NCI-H146 (cell line): ENCODE measurements around the gene MGRN1.

ENCODE experiments used
- DNase-seq: peaks from one replicate; lab custom pipeline; 2025; lab: John Stamatoyannopoulos, UW

The MGRN1 gene

DNA sequence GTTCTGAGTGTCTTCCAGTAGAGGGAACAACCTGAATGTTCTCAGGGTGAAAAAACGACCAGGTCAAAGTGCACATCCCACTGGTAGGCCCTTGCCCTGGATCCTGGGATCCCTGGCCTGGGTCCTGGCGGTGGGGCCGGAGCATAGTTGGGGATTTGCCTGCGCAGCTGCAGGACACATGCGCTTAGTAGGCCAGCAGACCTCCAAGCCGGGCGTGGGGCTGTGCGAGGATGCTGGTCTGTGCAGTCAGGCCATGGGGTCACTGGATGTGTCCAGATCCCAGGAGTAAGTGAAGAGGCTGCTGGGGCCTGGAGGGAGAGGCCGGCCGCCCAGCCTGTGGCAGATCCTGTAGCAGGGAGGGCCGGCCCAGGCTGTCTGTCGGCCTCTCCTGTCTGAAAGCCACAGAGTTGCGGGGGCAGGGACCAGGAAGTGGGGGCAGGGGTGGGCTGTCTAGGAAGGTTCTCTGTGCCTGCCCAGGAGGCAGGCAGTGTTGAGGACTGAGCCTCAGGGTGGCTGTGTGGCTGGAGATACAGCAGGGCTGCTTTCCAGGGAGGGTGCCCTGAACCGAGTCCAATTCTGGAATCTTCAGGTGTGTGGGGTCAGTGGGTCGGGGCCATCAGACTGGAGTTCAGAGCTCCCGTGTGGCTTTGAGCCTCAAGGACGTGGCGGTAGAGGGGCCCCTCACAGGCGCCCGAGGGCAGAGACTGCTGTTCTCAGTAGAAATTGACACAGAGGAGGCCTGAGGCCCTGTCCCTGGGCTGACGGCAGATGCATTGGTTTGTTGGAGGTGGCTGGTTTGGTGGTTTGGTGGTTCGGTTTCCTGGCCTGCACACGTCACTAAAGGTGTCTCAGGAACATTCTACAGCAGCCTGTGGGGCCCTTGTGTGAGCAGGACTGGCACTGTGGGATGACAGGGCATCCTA is 51.5 kb downstream of the MGRN1 start:
- DNase-seq = no peak

DNA sequence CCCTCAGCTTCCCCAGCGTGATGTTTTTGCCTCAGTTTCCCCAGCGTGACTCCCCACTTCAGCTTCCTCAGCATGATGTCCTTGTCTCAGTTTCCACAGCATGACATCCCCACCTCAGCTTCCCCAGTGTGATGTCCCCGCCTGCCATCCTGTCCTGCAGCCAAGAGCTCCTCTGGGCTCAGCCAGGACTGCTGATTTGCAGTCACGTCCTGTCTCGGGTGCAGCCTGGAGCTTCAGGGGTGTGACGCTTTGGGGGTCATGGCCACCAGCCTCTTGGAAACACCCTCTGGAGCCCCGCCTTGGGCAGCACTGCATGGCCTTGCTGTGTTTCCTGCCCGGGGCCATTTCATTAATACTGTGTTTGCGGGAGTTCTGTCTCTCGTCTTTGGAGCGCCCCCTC is 52.2 kb downstream of the MGRN1 start:
- no peak for DNase-seq

DNA sequence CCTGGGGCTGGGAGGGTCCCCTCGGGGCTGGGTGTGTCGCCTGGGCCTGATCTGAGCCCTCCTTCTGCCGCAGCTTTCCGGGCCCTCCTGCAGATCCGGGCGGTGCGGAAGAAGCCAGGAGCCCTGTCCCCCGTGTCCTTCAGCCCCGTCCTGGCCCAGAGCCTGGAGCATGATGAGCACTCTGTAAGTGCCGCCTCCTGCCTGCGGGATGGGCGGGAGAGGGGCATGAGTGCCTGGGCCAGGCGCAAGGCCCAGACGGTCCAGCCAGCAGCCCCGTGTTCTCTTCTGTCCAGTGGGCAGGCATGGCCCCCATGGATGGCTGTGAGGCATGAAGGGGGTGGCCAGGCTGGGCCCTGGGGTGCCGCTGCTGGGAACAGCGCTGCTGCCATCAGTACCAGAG is 52.8 kb downstream of the MGRN1 start:
- no peak for DNase-seq

GRCh38 chr16:4677994-4678393 is 53.4 kb downstream of the MGRN1 start:
- no peak for DNase-seq

DNA sequence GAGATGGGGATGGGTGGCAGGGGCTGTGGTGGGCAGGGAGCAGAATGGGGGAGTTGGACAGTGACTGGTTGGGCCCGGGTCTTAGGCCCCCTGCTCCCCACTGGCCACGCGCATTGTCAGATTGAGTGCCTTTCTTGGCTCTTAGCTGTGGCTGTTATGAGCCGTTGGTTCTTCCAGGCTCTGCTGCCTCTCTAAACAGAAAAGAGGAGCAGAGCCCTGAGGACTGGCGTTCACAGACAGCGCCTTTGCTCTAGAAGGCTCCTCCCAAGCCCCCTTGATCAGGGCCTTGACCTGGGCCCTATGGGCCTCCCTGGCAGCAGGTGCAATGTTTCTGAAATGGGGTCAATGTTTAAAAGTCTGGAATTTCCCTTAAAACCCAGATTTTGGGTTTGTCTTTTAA is 54.0 kb downstream of the MGRN1 start:
- DNase-seq = no peak

DNA sequence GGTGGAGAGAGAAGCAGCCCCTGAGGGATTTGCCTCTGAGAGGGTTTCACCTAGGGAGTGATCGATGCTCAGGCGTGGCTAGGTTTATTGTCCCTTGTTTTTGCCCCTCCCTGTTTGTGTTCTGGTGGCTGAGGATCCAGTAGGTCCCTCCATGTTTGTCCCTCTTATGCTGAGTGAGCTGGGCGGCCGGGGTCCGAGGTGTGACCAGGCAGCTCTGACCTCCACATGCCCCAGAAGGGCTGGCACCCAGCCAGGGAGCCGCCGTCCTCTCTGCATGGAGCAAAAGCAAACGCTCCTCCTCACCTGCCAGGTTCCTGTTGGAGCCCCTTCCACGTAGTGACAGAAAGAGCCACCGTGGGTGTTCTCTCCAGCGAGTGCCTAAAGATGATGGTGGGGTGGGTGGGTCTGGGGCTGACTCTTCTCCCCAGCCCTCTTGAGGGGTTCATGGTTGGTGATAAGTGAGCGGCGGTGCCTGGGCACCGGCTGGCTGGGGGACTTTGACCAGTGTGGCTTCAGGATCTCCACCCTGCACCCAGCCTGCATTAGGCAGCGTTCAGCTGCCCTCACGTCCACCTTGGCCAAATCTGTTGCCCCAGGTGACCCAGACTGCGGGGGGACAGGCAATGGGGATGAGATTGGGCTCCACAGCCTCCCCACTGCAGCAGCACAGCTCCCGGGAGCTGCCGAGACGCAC is 54.7 kb downstream of the MGRN1 start:
- peak; percentile 10 for DNase-seq

DNA sequence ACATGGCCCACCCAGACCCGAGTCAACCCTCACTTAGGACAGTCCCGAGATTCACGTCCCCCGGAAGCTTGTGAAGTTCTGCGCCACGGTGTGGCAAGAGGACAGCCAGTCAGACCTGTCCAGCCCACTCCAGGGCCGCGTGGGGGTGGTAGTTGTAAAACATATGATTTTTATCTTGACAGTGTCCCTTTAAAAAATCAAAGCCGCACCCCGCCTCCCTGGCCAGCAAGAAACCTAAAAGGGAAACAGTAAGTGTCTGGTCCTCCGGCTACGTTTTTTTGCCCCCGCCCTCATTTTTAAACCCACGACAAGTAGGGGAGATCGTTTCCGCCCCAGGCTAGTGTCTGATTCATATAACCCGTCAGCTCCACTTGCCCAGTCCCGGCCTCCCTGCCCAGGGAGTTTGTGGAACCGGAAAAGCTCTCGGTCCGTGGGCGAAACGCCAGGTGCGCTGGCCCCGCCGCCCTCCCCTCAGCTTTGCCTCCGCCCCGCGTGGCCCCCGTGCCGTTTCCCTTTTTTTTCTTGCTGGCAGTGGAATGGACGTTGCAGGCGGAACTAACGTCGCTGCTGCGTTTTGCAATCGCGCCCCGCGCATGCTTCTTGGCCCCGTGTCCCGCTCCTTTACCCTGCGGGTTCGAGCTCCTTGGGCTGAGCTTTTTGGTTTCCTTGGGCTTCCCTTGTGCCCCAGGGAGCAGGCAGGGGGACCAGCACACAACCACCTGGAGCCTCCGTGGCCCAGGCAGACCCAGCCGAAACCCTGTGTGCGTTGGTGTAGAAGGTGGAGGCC is 55.4 kb downstream of the MGRN1 start:
- DNase-seq = no peak

- no peak for DNase-seq
These were observed 56.2 kb downstream of the MGRN1 start for GRCh38 chr16:4680673-4681470.

DNA sequence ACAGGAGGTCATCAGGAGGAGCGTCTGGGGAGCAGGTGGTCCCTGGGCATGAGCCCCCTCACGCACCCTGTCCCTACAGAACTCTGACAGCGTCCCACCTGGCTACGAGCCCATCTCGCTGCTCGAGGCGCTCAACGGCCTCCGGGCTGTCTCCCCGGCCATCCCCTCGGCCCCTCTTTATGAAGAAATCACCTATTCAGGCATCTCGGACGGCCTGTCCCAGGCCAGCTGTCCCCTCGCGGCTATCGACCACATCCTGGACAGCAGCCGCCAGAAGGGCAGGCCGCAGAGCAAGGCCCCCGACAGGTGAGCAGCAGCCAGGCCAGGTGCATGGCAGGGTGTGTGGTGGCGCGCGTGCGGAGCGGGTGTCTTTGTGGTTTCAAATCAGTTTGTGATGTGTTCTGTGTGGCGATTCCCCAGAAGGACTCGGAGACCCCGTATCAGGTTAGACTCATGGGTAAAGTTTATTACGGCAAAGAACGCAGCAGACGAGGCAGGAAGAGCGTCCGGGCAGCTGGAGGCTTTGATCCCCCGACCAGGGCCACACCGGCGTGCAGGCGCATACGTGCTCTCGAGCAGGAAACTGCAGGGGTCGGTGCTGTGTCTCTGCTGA is 57.0 kb downstream of the MGRN1 start:
- DNase-seq = no peak

- no peak for DNase-seq
These were observed 57.5 kb downstream of the MGRN1 start for GRCh38 chr16:4682084-4682591.

DNA sequence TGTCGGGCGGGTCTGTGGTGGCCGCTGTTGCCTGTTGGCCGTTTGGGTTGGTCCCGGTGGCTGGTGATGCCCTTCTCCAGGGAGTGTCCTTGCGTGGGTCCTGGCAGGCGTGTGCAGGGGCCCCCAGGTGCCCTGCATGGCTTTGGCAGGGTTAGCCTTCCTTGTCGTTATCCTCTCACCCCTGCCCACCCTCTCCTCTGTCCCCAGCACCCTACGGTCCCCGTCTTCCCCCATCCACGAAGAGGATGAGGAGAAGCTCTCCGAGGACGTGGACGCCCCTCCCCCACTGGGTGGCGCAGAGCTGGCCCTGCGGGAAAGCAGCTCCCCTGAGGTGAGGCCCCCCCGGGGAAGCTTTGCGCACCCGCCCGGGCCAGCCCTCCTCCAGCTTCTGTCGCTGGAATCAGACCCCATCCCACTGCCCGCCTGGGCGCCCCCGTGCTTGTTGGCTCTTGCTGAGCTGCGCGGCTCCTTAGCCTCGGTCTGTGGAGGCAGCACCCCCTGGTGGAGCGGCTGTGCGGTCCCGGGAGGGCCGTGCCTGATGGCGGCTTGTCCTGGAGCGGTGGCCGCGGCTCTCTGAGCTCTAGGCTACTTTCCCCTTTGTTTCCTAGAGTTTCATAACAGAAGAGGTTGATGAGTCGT is 58.1 kb downstream of the MGRN1 start:
- no peak for DNase-seq

DNA sequence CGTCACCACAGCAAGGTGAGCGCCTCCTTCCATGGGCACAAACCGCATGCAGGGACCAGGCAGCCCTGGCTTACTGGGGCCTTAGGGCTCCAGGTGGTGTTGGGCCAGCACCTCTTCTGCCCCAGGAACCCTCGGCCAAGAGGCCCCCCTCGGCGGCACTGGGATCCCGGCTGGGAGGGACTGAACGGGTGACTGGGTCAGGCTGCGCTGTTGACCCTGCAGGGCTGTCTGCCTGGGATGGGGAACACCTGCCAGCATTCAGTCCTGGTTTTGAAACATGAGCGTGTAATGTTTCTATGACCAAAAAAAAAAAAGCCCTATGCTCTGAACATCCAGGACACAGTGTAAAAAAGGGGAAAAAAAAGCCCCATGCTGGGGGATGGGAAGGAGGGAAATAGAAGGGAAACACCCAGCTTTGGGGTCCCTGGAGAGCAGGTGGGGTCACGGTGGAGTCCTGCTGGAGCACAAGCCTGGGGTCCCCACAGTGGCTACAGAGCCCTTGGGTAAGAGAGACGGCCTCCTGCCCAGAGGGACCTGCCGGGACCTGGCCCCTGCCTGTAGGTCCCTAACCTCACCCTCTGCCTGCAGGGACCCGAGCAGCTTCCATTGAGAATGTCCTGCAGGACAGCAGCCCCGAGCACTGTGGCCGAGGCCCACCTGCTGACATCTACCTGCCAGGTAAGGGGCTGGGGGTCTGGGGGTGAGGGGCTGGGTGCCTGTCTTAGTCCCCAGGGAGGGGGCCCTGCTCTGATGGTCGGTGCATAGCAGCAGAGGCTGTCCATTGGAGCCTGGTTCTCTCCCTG is 58.8 kb downstream of the MGRN1 start:
- no peak for DNase-seq

GRCh38 chr16:4684058-4684715 is 59.6 kb downstream of the MGRN1 start:
- no peak for DNase-seq

DNA sequence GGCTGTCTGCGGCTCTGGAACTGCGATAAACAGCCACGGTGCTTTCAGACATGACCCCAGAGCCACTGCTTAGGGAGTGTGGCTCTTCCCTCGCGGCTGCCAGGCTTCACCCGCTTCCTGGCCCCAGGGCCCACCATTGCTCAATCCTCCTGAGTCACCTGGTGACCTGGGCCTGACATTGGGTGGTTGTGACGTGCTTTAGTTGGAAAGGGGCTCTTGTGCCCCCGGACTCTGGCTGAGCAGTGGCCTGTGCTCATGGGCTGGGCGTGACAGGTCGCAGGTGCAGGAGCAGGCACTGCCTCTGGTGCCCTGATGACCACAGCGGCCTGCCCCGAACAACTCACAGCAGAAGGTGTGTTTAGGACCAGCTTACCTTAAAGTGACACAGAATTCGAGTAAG is 60.1 kb downstream of the MGRN1 start:
- no peak for DNase-seq

GRCh38 chr16:4685292-4685691 is 60.7 kb downstream of the MGRN1 start:
- no peak for DNase-seq

GRCh38 chr16:4685776-4686496 is 61.3 kb downstream of the MGRN1 start:
- no peak for DNase-seq

- DNase-seq = no peak
These were observed 62.0 kb downstream of the MGRN1 start for GRCh38 chr16:4686497-4687210.

DNA sequence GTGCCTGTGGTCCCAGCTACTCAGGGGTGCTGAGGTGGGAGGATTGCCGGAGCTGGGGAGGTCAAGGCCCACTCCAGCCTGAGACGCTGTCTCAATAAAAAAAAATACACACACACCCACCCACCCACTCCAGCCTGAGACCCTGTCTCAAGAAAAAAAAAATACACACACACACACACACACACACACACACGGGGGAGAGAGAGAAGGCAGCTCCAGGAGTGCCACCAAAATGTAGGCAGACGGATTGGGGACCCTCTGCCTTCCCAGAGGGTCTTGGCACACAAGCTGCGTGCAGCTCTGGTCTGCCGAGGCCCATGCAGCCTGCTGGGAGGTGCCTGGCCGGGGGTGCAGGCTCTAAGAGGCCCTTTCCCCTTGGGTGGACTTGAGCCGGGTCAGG is 62.8 kb downstream of the MGRN1 start:
- DNase-seq = no peak
